HL-60 (cell line): ENCODE data around the gene PARVB.

ENCODE experiments used
- DNase-seq, 2 experiments: peaks; one replicate each; pipeline ENCODE4 v3.0.0-alpha.2; 2010 to 2020; ENCODE audit warnings: low read depth in 1 of 2, low spot score in 1 of 2
- H3K27ac ChIP-seq: fragments of 250-450 bp; sonication (Bioruptor Pico); replicated peaks from 2 replicates; pipeline ENCODE4 v1.5.1; 2020; ENCODE audit warnings: mild to moderate bottlenecking, moderate library complexity
- H3K27me3 ChIP-seq: fragments of 250-450 bp; sonication (Bioruptor Pico); 2 replicates; pipeline ENCODE4 v1.5.1; 2021; ENCODE audit warnings: mild to moderate bottlenecking, moderate library complexity; ENCODE audit not compliant: insufficient read depth, poor library complexity, severe bottlenecking
- H3K4me3 ChIP-seq: replicated peaks from 2 replicates; pipeline ENCODE4 v1.5.1; 2011; ENCODE audit warnings: mild to moderate bottlenecking, control low read depth, low read length; ENCODE audit not compliant: insufficient read depth
- CTCF ChIP-seq: IDR thresholded peaks from one replicate; pipeline ENCODE4 v1.5.1; 2011; ENCODE audit warnings: low read length, control low read depth, inconsistent platforms; ENCODE audit not compliant: insufficient read depth
- GABPA ChIP-seq: IDR thresholded peaks from 2 replicates; pipeline ENCODE4 v1.6.1; 2012; ENCODE audit warnings: low read depth
- POLR2AphosphoS5 ChIP-seq: IDR thresholded peaks from 2 replicates; pipeline ENCODE4 v1.6.1; 2012; ENCODE audit warnings: low read depth
- REST ChIP-seq: IDR thresholded peaks from 2 replicates; pipeline ENCODE4 v1.6.1; 2012; ENCODE audit warnings: low read depth; ENCODE audit not compliant: insufficient replicate concordance
- SPI1 ChIP-seq: IDR thresholded peaks from 2 replicates; pipeline ENCODE4 v1.6.1; 2012; ENCODE audit warnings: low read depth, mild to moderate bottlenecking, borderline replicate concordance

Gene PARVB

GRCh38 chr22:44195189-44195871, 171.2 kb downstream of the PARVB start:
- H3K27ac ChIP-seq: no peak overlapping the region
- TF ChIP-seq SPI1: no peak

GRCh38 chr22:44196241-44196640, 172.1 kb downstream of the PARVB start:
- H3K27me3 ChIP-seq: no peaks in the 10 kb centered on the region
- no peak for DNase-seq
- H3K4me3 ChIP-seq: no peak overlapping the region
- H3K27ac ChIP-seq: no peak overlapping the region
- no peak for TF ChIP-seq CTCF
- TF ChIP-seq POLR2AphosphoS5: no peak
- no peak for TF ChIP-seq SPI1
- TF ChIP-seq GABPA: no peak
- TF ChIP-seq REST: no peak

More at GRCh38 chr22:44195189-44195871, 171.2 kb downstream of the PARVB start:
- no peak for DNase-seq
- Histone ChIP-seq H3K4me3 (no peak overlapping the region), H3K27me3 (no peaks in the 10 kb centered on the region)

GRCh38 chr22:44196731-44197131, 172.6 kb downstream of the PARVB start:
- no peak overlapping the region for H3K27ac ChIP-seq
- H3K27me3 ChIP-seq: no peaks in the 10 kb centered on the region
- H3K4me3 ChIP-seq: no peak overlapping the region
- DNase-seq: no peak
- TF ChIP-seq SPI1: no peak
- no peak for TF ChIP-seq GABPA
- TF ChIP-seq POLR2AphosphoS5: no peak
- TF ChIP-seq REST: no peak
- no peak for TF ChIP-seq CTCF

- no peak for DNase-seq
- H3K27me3 ChIP-seq: no peaks in the 10 kb centered on the region
- no peak for TF ChIP-seq GABPA
- TF ChIP-seq POLR2AphosphoS5: no peak
- TF ChIP-seq CTCF: no peak
- no peak for TF ChIP-seq SPI1
- TF ChIP-seq REST: no peak
- no peak overlapping the region for H3K27ac ChIP-seq
- no peak overlapping the region for H3K4me3 ChIP-seq
Measured at GRCh38 chr22:44197271-44197670, 173.2 kb downstream of the PARVB start.
